Common myeloid progenitor, CD34-positive (primary cell): ENCODE measurements around the gene PMM2.

Experiments used
- CTCF ChIA-PET: fragments of 350-600 bp; sonication (Branson Sonifier 250); formaldehyde crosslinking; loops from one replicate; lab custom pipeline; 2021; ENCODE audit warnings: antibody characterized with exemption; lab: Charles Lee
- POLR2A ChIA-PET: fragments of 350-600 bp; sonication (Branson Sonifier 250); formaldehyde crosslinking; loops from one replicate; lab custom pipeline; 2021; ENCODE audit warnings: antibody characterized with exemption; lab: Charles Lee
- DNase-seq, 3 donors: peaks; one replicate each; pipeline versions ENCODE4 v3.0.0 to v3.0.0-alpha.2; 2013
- H3K27ac ChIP-seq, 2 experiments: 1 replicate in 1 of 2; 2 replicates in 1 of 2; pipeline ENCODE4 v1.7.0; 2013; ENCODE audit warnings: inconsistent platforms in 2 of 2, low read length in 2 of 2, mild to moderate bottlenecking in 2 of 2, low read depth in 1 of 2, moderate library complexity in 1 of 2; ENCODE audit not compliant: severe bottlenecking in 2 of 2, insufficient read depth in 1 of 2, poor library complexity in 1 of 2
- H3K27me3 ChIP-seq, 5 experiments: replicated peaks in 2 of 5; 1 replicate in 3 of 5; 2 replicates in 2 of 5; pipeline versions ENCODE4 v1.6.1 to v1.7.0; 2013; ENCODE audit warnings: low read length in 4 of 5, mild to moderate bottlenecking in 2 of 5, moderate library complexity in 2 of 5, inconsistent platforms in 1 of 5; ENCODE audit not compliant: insufficient read depth in 5 of 5, control insufficient read depth in 4 of 5
- H3K36me3 ChIP-seq, 4 experiments: 1 replicate in 2 of 4; 2 replicates in 2 of 4; pipeline versions ENCODE4 v1.6.1 to v1.7.0; 2013; ENCODE audit warnings: low read length in 3 of 4, control low read depth in 1 of 4, mild to moderate bottlenecking in 1 of 4; ENCODE audit not compliant: control insufficient read depth in 4 of 4, insufficient read depth in 4 of 4
- H3K4me1 ChIP-seq, 4 experiments: 1 replicate in 3 of 4; 2 replicates in 1 of 4; pipeline versions ENCODE4 v1.6.1 to v1.7.1; 2013; ENCODE audit warnings: low read length in 3 of 4, mild to moderate bottlenecking in 3 of 4, control low read depth in 1 of 4, inconsistent platforms in 1 of 4, moderate library complexity in 1 of 4; ENCODE audit not compliant: control insufficient read depth in 4 of 4, insufficient read depth in 4 of 4; ENCODE audit errors: control extremely low read depth in 1 of 4
- H3K4me3 ChIP-seq, 7 experiments: 1 replicate in 4 of 7; 2 replicates in 3 of 7; pipeline versions ENCODE4 v1.5.1 to v1.7.0; 2013; ENCODE audit warnings: mild to moderate bottlenecking in 7 of 7, low read length in 6 of 7, moderate library complexity in 6 of 7, inconsistent platforms in 2 of 7, low read depth in 2 of 7, control low read depth in 1 of 7; ENCODE audit not compliant: insufficient read depth in 4 of 7, control insufficient read depth in 1 of 7; ENCODE audit errors: extremely low read depth in 1 of 7
- H3K9me3 ChIP-seq, 5 experiments: 1 replicate in 4 of 5; 2 replicates in 1 of 5; pipeline versions ENCODE4 v1.6.1 to v1.7.1; 2013; ENCODE audit warnings: low read length in 4 of 5, mild to moderate bottlenecking in 2 of 5, inconsistent platforms in 1 of 5, low read depth in 1 of 5, moderate library complexity in 1 of 5; ENCODE audit not compliant: control insufficient read depth in 4 of 5, insufficient read depth in 2 of 5; ENCODE audit errors: control extremely low read depth in 1 of 5
- WGBS: methylation state at CpG from one replicate; pipeline ENCODE4 v1.1.5; 2013; ENCODE audit not compliant: insufficient coverage; 5-methylcytosine and 5-hydroxymethylcytosine counted together

Gene PMM2

GRCh38 chr16:8804313-8804712 lies 6.7 kb downstream of the PMM2 start:
- H3K27me3 ChIP-seq, result no peaks in the 10 kb centered on the region
- peaks cover 9 to 70% (median 52%) of the 10 kb centered on the region in 4 experiments for H3K36me3 ChIP-seq
- ChIA-PET CTCF (no interaction called here), POLR2A (no interaction called here)
- DNase-seq, result no peak
- H3K27ac ChIP-seq, result no peak overlapping the region
- H3K4me1 ChIP-seq, result peaks cover 0 to 3% (median 2%) of the 10 kb centered on the region in 4 experiments
- no peaks in the 10 kb centered on the region for H3K9me3 ChIP-seq
- no peak overlapping the region for H3K4me3 ChIP-seq
- 93% methylated on average over 4 of the region's 6 CpGs for WGBS

GRCh38 chr16:8806272-8806983 lies 8.8 kb downstream of the PMM2 start:
- Histone ChIP-seq H3K27me3 (no peaks in the 10 kb centered on the region), H3K4me3 (no peak overlapping the region), H3K36me3 (peaks cover 9 to 84% (median 61%) of the 10 kb centered on the region in 4 experiments), H3K4me1 (no peaks in the 10 kb centered on the region), H3K27ac (no peak overlapping the region), H3K9me3 (no peaks in the 10 kb centered on the region)
- ChIA-PET POLR2A (interaction anchor here (1.0 kb wide), 1 partner anchor 8 kb away, joined by 4 read pairs; the partner anchor contains the start of gene PMM2), CTCF (interaction anchor here (0.7 to 1.2 kb wide), 2 partner anchors 8 to 14 kb away, joined by 3 read pairs; no protein-coding TSS in a partner anchor)
- WGBS, result 94% methylated on average over 12 of the region's 13 CpGs
- no peak for DNase-seq

GRCh38 chr16:8807189-8807588 lies 9.6 kb downstream of the PMM2 start:
- no peaks in the 10 kb centered on the region for H3K4me1 ChIP-seq
- WGBS, result 99% methylated on average over 4 of the region's 5 CpGs
- no peak overlapping the region for H3K27ac ChIP-seq
- peaks cover 14 to 86% (median 66%) of the 10 kb centered on the region in 4 experiments for H3K36me3 ChIP-seq
- DNase-seq, result no peak
- no peaks in the 10 kb centered on the region for H3K9me3 ChIP-seq
- ChIA-PET CTCF (interaction anchor here (0.7 kb wide), 1 partner anchor 9 kb away, joined by 3 read pairs; no protein-coding TSS in a partner anchor), POLR2A (interaction anchor here (1.0 kb wide), 1 partner anchor 9 kb away, joined by 4 read pairs; the partner anchor contains the start of gene PMM2)
- H3K27me3 ChIP-seq, result no peaks in the 10 kb centered on the region
- no peak overlapping the region for H3K4me3 ChIP-seq

- CTCF ChIA-PET, result no interaction called here
These were observed 10.4 kb downstream of the PMM2 start for GRCh38 chr16:8808009-8808408.

GRCh38 chr16:8808613-8809353 lies 11.1 kb downstream of the PMM2 start:
- H3K27ac ChIP-seq, result no peak overlapping the region
- POLR2A ChIA-PET, result no interaction called here
- WGBS, result 92% methylated on average over 8 of the region's 11 CpGs
- H3K9me3 ChIP-seq, result no peaks in the 10 kb centered on the region
- H3K27me3 ChIP-seq, result no peaks in the 10 kb centered on the region
- H3K4me1 ChIP-seq, result no peaks in the 10 kb centered on the region
- no peak overlapping the region for H3K4me3 ChIP-seq
- peaks cover 11 to 90% (median 71%) of the 10 kb centered on the region in 4 experiments for H3K36me3 ChIP-seq
- CTCF ChIA-PET, result no interaction called here
- DNase-seq, result no peak

More at GRCh38 chr16:8808009-8808408, 10.4 kb downstream of the PMM2 start:
- H3K4me3 ChIP-seq, result no peak overlapping the region
- DNase-seq, result no peak
- H3K27ac ChIP-seq, result no peak overlapping the region
- WGBS, result no CpG with 5 or more reads among the region's 3 CpGs
- H3K36me3 ChIP-seq, result peaks cover 14 to 86% (median 70%) of the 10 kb centered on the region in 4 experiments
- no peaks in the 10 kb centered on the region for H3K27me3 ChIP-seq
- H3K9me3 ChIP-seq, result no peaks in the 10 kb centered on the region
- no peaks in the 10 kb centered on the region for H3K4me1 ChIP-seq
- POLR2A ChIA-PET, result no interaction called here

GRCh38 chr16:8812162-8812843 lies 14.7 kb downstream of the PMM2 start:
- 100% methylated on average over 8 of the region's 12 CpGs for WGBS
- no peak for DNase-seq
- Histone ChIP-seq H3K4me1 (peaks cover 0 to 3% (median 0%) of the 10 kb centered on the region in 4 experiments), H3K36me3 (peaks cover 13 to 82% (median 69%) of the 10 kb centered on the region in 4 experiments), H3K4me3 (no peak overlapping the region), H3K27me3 (no peaks in the 10 kb centered on the region), H3K27ac (no peak overlapping the region), H3K9me3 (no peaks in the 10 kb centered on the region)
- POLR2A ChIA-PET, result no interaction called here
- CTCF ChIA-PET, result interaction anchor here (1.4 kb wide), 1 partner anchor 12 kb away, joined by 3 read pairs; no protein-coding TSS in a partner anchor
